Type B pancreatic cell (in vitro differentiated cells): ENCODE results near the gene NR5A2. TPM values are rescaled to one million over a fixed set of nuclear protein-coding genes. Genes with fewer than 3 reads are reported as not detected.

ENCODE experiments used
- DNase-seq: peaks from one replicate; pipeline ENCODE4 v3.0.0; 2021; ENCODE audit warnings: mixed read lengths; ENCODE audit not compliant: unreplicated experiment; ENCODE audit errors: extremely low spot score
- H3K27ac Mint-ChIP-seq: 2 replicates; pipeline ENCODE4 v1.8.0; 2021; ENCODE audit warnings: mild to moderate bottlenecking, mixed read lengths
- H3K27me3 Mint-ChIP-seq: 2 replicates; pipeline ENCODE4 v1.8.0; 2021; ENCODE audit warnings: mixed read lengths
- H3K36me3 Mint-ChIP-seq: 2 replicates; pipeline ENCODE4 v1.8.0; 2021; ENCODE audit warnings: mixed read lengths
- H3K4me1 Mint-ChIP-seq: one replicate; pipeline ENCODE4 v1.8.0; 2021; ENCODE audit warnings: mixed read lengths; ENCODE audit not compliant: unreplicated experiment
- H3K4me3 Mint-ChIP-seq: 2 replicates; pipeline ENCODE4 v1.8.0; 2021; ENCODE audit warnings: mild to moderate bottlenecking, mixed read lengths
- H3K9me3 Mint-ChIP-seq: 2 replicates; pipeline ENCODE4 v1.8.0; 2021; ENCODE audit warnings: mixed read lengths
- long read RNA-seq: library from polyadenylated mRNA; unstranded; transcript quantifications from one replicate; pipeline ENCODE4 v2.0.0, GENCODE V29; 2020
- total RNA-seq: library from RNA; stranded (reverse); gene quantifications from 2 replicates; pipeline ENCODE4 v1.2.1, GENCODE V29; 2021; ENCODE audit warnings: low replicate concordance
- TF ChIP-seq, protein P1 (sequence below): fragments of 200-600 bp; sonication (generic); conservative IDR thresholded peaks from 2 replicates; pipeline ENCODE4 v1.5.0; 2021; ENCODE audit warnings: antibody characterized with exemption, mild to moderate bottlenecking

NR5A2 gene
- 3.5 and 6.2 TPM in 2 replicates for total RNA-seq
- long read RNA-seq, full-length matches to known transcripts = 3 of 9 reads
- long read RNA-seq, partial matches to known transcripts = 2 of 9 reads
- long read RNA-seq, other reads (novel, unspliced or antisense) = 4 of 9 reads

DNA sequence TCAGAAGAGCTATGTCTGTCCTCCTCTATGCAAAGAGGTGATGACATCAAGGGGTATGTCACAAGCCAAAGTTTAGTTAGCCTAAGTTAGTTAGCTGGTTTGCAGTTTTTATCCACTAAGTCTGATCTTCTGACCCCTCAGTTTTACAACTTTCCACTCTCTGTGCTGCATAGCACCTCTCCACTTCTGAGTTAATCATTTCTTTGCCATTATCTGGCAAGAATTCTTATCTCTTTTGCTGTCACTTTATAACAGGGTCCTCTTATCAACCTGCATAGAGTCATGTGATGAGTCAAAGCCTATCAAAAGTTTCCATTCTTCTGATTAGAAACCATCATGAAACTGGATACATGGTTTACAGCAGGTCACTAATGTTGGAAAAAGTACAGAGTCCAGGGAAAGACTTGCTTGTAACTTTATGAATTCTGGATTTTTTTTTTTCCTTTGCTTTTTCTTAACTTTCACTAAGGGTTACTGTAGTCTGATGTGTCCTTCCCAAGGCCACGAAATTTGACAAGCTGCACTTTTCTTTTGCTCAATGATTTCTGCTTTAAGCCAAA, at the start of gene NR5A2:
Gene NR5A2 (plus strand): TSS at position 447 of the 560 bp plus-strand sequence. CDS start 138 bp downstream, outside the sequence.
- H3K27me3 Mint-ChIP-seq = peaks cover 57% of the 10 kb centered on the region
- no peaks in the 10 kb centered on the region for H3K9me3 Mint-ChIP-seq
- peak within 1 kb of the TSS; percentile 87 for H3K4me3 Mint-ChIP-seq
- DNase-seq = no peak
- TF ChIP-seq, protein P1, sequence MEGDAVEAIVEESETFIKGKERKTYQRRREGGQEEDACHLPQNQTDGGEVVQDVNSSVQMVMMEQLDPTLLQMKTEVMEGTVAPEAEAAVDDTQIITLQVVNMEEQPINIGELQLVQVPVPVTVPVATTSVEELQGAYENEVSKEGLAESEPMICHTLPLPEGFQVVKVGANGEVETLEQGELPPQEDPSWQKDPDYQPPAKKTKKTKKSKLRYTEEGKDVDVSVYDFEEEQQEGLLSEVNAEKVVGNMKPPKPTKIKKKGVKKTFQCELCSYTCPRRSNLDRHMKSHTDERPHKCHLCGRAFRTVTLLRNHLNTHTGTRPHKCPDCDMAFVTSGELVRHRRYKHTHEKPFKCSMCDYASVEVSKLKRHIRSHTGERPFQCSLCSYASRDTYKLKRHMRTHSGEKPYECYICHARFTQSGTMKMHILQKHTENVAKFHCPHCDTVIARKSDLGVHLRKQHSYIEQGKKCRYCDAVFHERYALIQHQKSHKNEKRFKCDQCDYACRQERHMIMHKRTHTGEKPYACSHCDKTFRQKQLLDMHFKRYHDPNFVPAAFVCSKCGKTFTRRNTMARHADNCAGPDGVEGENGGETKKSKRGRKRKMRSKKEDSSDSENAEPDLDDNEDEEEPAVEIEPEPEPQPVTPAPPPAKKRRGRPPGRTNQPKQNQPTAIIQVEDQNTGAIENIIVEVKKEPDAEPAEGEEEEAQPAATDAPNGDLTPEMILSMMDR = no peak
- no peaks in the 10 kb centered on the region for H3K36me3 Mint-ChIP-seq
- H3K27ac Mint-ChIP-seq = peak within 1 kb of the TSS; percentile 19
- no peaks in the 10 kb centered on the region for H3K4me1 Mint-ChIP-seq

GRCh38 chr1:199978408-199978940, 49.0 kb upstream of the NR5A2 start:
- no peaks in the 10 kb centered on the region for H3K36me3 Mint-ChIP-seq
- H3K4me1 Mint-ChIP-seq = peaks cover 7% of the 10 kb centered on the region
- H3K9me3 Mint-ChIP-seq = no peaks in the 10 kb centered on the region
- H3K4me3 Mint-ChIP-seq = no peak overlapping the region
- H3K27ac Mint-ChIP-seq = no peak overlapping the region
- H3K27me3 Mint-ChIP-seq = peaks cover 6% of the 10 kb centered on the region
- TF ChIP-seq, protein P1 = no peak
- no peak for DNase-seq

- no peaks in the 10 kb centered on the region for H3K36me3 Mint-ChIP-seq
- peaks cover 4% of the 10 kb centered on the region for H3K27me3 Mint-ChIP-seq
Observed at GRCh38 chr1:199979071-199979470, 48.4 kb upstream of the NR5A2 start.

DNA sequence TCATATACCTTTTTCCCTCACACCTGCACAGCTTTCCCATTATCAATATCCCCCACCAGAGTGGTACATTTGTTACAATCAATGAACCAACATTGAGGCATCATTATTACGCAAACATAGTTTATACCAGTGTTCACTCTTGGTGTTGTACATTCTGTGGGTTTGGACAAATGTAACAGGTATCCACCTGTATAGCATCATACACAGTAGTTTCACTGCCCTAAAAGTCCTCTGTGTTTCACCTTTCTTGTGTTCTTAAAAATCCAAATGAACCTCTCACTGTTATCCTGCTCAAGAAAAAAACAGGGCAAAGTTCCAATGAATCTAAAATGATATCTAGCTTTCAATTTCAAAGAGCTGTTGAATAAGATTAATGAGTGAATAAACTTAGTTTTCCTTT, 45.9 kb upstream of the NR5A2 start:
- Mint-ChIP-seq H3K27me3 (no peaks in the 10 kb centered on the region), H3K4me3 (no peak overlapping the region), H3K27ac (no peak overlapping the region), H3K9me3 (no peaks in the 10 kb centered on the region), H3K36me3 (no peaks in the 10 kb centered on the region), H3K4me1 (peaks cover 5% of the 10 kb centered on the region)
- no peak for DNase-seq
- TF ChIP-seq, protein P1 = no peak

More at GRCh38 chr1:199979071-199979470, 48.4 kb upstream of the NR5A2 start:
- H3K4me1 Mint-ChIP-seq = peaks cover 7% of the 10 kb centered on the region
- no peak overlapping the region for H3K27ac Mint-ChIP-seq
- TF ChIP-seq, protein P1 = no peak
- no peaks in the 10 kb centered on the region for H3K9me3 Mint-ChIP-seq
- DNase-seq = no peak
- no peak overlapping the region for H3K4me3 Mint-ChIP-seq

DNA sequence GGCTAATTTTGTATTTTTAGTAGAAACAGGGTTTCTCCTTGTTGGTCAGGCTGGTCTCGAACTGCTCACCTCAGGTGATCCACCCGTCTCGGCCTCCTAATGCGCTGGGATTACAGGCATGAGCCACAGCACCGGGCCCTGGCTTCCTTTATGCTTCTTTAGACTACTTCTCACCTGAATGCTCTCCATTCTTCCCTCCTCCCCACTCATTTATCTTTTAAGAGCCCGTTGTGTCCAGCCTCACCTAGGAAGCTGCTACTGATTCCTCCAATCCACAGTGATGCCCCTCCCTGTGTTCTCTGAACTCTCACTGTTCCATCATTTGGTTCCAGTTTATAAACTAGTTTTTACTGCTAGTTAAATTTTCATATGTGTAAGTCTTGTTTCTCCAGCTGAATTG, 44.9 kb upstream of the NR5A2 start:
- Mint-ChIP-seq H3K4me1 (no peaks in the 10 kb centered on the region), H3K4me3 (no peak overlapping the region), H3K36me3 (no peaks in the 10 kb centered on the region), H3K9me3 (no peaks in the 10 kb centered on the region), H3K27ac (no peak overlapping the region), H3K27me3 (no peaks in the 10 kb centered on the region)
- DNase-seq = no peak
- TF ChIP-seq, protein P1 = no peak
